BJ (cell line): ENCODE results near the gene PPP2R5C. TPM values are rescaled to one million over a fixed set of nuclear protein-coding genes. Genes with fewer than 3 reads are reported as not detected.

Source experiments
- CTCF ChIA-PET: fragments of 350-600 bp; formaldehyde crosslinking; extraction: SDS; loops from one replicate; lab custom pipeline; 2021; ENCODE audit warnings: antibody characterized with exemption, inconsistent platforms; lab: Yijun Ruan, JAX
- POLR2A ChIA-PET: fragments of 300-600 bp; sonication (Branson Sonifier 250); formaldehyde crosslinking; extraction: SDS; loops from one replicate; lab custom pipeline; 2021; ENCODE audit warnings: antibody characterized with exemption; lab: Charles Lee
- DNase-seq: peaks from one replicate; pipeline ENCODE4 v3.0.0-alpha.2; 2011; ENCODE audit warnings: low read depth
- H3K27me3 ChIP-seq: 2 replicates; pipeline ENCODE4 v1.6.0; 2011; ENCODE audit warnings: low read length; ENCODE audit not compliant: control insufficient read depth, insufficient read depth
- H3K36me3 ChIP-seq: 2 replicates; pipeline ENCODE4 v1.5.1; 2011; ENCODE audit warnings: low read length; ENCODE audit not compliant: control insufficient read depth, insufficient read depth
- H3K4me3 ChIP-seq: 2 replicates; pipeline ENCODE4 v1.5.1; 2011; ENCODE audit warnings: low read depth, mild to moderate bottlenecking, control low read depth, low read length
- polyA plus RNA-seq: library from polyadenylated mRNA; depleted of rRNA; stranded (reverse); fragments of >200 nt; gene quantifications from 2 replicates; pipeline ENCODE4 v1.2.3, GENCODE V29; 2011
- TF ChIP-seq, protein P1 (sequence below): IDR thresholded peaks from 2 replicates; pipeline ENCODE4 v1.5.1; 2011; ENCODE audit warnings: low read depth, mild to moderate bottlenecking, control low read depth, inconsistent platforms, low read length, moderate library complexity; ENCODE audit not compliant: insufficient read depth

The PPP2R5C gene
- polyA plus RNA-seq, 1 experiment, result 55.8 TPM

- Histone ChIP-seq H3K27me3 (0 out of 2 replicates have a peak, but pooled peaks cover 2% of the 10 kb centered on the region), H3K36me3 (no peaks in the 10 kb centered on the region), H3K4me3 (no peak overlapping the region)
- TF ChIP-seq, protein P1, sequence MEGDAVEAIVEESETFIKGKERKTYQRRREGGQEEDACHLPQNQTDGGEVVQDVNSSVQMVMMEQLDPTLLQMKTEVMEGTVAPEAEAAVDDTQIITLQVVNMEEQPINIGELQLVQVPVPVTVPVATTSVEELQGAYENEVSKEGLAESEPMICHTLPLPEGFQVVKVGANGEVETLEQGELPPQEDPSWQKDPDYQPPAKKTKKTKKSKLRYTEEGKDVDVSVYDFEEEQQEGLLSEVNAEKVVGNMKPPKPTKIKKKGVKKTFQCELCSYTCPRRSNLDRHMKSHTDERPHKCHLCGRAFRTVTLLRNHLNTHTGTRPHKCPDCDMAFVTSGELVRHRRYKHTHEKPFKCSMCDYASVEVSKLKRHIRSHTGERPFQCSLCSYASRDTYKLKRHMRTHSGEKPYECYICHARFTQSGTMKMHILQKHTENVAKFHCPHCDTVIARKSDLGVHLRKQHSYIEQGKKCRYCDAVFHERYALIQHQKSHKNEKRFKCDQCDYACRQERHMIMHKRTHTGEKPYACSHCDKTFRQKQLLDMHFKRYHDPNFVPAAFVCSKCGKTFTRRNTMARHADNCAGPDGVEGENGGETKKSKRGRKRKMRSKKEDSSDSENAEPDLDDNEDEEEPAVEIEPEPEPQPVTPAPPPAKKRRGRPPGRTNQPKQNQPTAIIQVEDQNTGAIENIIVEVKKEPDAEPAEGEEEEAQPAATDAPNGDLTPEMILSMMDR, result no peak
- ChIA-PET CTCF (interaction anchor here (0.6 to 1.8 kb wide), 5 partner anchors 14 to 48 kb away, joined by 3 read pairs; no protein-coding TSS in a partner anchor), POLR2A (no interaction called here)
- DNase-seq, result no peak
Observed at GRCh38 chr14:101730626-101731186, 30.8 kb upstream of the PPP2R5C start.

- POLR2A ChIA-PET, result no interaction called here
- Histone ChIP-seq H3K36me3 (no peaks in the 10 kb centered on the region), H3K4me3 (no peak overlapping the region), H3K27me3 (no peaks in the 10 kb centered on the region)
- TF ChIP-seq, protein P1, result no peak
- CTCF ChIA-PET, result interaction anchor here (0.6 to 1.8 kb wide), 5 partner anchors 13 to 47 kb away, joined by 3 read pairs; no protein-coding TSS in a partner anchor
- no peak for DNase-seq
Observed at GRCh38 chr14:101731187-101732080, 30.1 kb upstream of the PPP2R5C start.

GRCh38 chr14:101732118-101732517 lies 29.4 kb upstream of the PPP2R5C start:
- CTCF ChIA-PET, result interaction anchor here (1.8 kb wide), 1 partner anchor 18 kb away, joined by 3 read pairs; no protein-coding TSS in a partner anchor

GRCh38 chr14:101733211-101733610 lies 28.3 kb upstream of the PPP2R5C start:
- Histone ChIP-seq H3K4me3 (no peak overlapping the region), H3K36me3 (no peaks in the 10 kb centered on the region), H3K27me3 (peaks cover 7% of the 10 kb centered on the region)
- TF ChIP-seq, protein P1, result no peak
- POLR2A ChIA-PET, result no interaction called here
- CTCF ChIA-PET, result no interaction called here
- DNase-seq, result no peak

More at GRCh38 chr14:101732118-101732517, 29.4 kb upstream of the PPP2R5C start:
- Histone ChIP-seq H3K27me3 (peaks cover 5% of the 10 kb centered on the region), H3K36me3 (no peaks in the 10 kb centered on the region), H3K4me3 (no peak overlapping the region)
- POLR2A ChIA-PET, result no interaction called here
- TF ChIP-seq, protein P1, result no peak
- no peak for DNase-seq

DNA sequence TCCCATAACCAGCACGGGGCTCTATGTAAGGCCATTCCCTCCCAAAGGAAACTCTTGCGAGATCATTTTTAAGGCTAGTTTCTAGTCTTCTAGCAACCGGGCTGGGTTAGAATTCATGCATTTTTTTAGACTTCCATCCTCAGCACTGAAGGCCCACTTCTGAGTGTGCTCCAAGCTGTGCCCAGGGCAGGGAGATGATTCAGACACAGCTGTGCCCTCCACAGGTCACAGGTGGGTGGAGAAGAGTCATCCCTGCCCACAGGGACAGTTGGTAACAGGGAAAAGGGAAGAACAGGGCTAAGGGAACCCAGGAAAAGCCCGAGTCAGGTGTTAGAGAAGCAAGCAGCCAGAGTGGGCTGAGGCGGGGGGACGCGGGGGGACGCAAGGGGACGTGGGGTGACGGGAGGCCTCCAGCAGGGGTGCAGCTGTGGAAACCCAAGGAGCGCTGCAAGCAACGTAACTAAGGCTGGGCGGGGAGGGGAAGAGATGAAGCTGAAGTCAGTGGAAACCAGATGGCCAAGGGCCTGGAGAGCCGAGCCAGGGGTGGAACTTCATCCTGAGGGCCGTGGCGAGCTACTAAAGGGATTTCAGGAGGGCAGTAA lies 27.2 kb upstream of the PPP2R5C start:
- ChIA-PET CTCF (no interaction called here), POLR2A (no interaction called here)
- DNase-seq, result no peak
- H3K36me3 ChIP-seq, result no peaks in the 10 kb centered on the region
- peaks cover 8% of the 10 kb centered on the region for H3K27me3 ChIP-seq
- no peak overlapping the region for H3K4me3 ChIP-seq
- TF ChIP-seq, protein P1, result no peak
